HG03039 (cell line): ENCODE data around the gene TIMP4.

Experiments
- ATAC-seq: cut with Tn5 transposase; IDR thresholded peaks from one replicate; pipeline ENCODE4 v1.9.1; 2021; ENCODE audit warnings: mild to moderate bottlenecking, moderate library complexity; ENCODE audit not compliant: unreplicated experiment

Gene TIMP4

GRCh38 chr3:12148183-12148940, 10.3 kb downstream of the TIMP4 start:
- ATAC-seq: no peak

DNA sequence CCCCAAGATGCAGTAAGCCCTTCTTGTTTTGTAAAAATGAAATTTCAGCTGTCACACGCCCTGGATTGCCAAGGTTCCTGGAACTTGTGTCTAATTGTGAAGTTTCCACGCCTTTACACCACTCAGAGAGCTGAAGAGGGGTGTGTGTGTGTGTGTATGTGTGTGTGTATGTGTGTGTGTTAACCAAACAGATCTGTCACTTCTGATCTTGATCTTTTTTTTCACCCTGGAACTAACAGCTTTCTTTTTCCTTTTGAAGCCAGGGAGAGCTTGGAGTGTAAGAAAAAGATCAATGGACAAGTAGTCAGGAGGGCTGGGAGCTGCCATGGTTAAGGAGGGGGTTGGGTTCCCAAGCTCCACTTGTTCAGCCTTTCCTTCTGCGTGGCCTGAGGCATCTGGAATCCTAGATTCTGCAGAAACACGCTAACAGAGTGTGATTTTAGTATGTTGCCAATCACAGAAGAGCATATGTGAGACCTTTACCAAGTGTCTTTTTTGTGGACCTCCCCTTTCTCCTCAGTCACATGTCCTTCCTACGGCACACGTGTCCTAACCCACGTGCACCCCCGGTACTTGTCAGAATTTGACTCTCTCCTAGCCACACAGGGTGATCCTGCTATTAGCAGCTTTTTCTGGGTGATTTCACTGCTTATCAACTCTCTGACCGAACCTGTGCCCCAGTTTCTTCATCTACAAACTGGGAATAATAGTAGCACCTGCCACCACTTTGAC, 11.5 kb downstream of the TIMP4 start:
- no peak for ATAC-seq

GRCh38 chr3:12143949-12144504, 14.7 kb downstream of the TIMP4 start:
- ATAC-seq: no peak

- no peak for ATAC-seq
These were observed 16.2 kb downstream of the TIMP4 start for GRCh38 chr3:12142476-12142875.

DNA sequence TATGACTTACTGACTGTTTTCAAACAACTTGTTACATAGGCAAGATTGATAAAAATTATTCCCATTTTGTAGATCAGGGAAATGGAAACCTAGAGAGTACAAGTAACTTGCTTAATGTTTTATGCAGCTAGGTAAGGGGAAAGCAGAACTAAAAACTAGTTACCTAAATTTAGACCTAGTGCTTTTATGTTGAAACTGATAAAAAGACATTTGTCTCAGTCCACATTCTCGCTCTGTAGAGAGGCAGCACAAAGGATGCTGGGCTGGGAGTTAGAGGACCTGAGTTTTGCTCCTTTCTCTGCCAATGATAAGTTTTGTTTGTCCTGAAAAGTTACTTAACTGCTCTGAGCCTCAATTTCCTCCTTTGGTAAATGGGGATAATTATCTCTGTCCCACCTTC, 17.4 kb downstream of the TIMP4 start:
- ATAC-seq: no peak

DNA sequence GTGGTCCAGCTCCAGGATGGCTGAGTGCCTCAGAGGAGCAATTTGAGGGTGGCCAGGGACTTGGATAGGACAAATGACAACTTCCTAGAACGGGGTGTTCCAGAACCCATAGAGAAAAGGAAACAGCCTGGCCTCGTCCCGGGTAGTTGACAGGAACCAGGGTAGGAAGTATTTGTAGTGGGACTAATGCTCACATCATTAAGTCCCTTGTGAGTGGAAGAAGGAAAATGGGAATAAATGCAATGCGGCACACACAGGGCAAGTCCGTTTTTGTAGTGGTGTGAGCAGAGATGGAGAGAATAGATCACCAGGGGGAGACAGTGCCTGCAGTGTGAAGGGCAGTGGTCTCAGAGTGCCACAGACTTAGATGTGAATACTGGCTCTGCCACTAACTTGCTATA, 19.6 kb downstream of the TIMP4 start:
- ATAC-seq: no peak

- no peak for ATAC-seq
These were observed 20.7 kb downstream of the TIMP4 start for GRCh38 chr3:12138044-12138443.

DNA sequence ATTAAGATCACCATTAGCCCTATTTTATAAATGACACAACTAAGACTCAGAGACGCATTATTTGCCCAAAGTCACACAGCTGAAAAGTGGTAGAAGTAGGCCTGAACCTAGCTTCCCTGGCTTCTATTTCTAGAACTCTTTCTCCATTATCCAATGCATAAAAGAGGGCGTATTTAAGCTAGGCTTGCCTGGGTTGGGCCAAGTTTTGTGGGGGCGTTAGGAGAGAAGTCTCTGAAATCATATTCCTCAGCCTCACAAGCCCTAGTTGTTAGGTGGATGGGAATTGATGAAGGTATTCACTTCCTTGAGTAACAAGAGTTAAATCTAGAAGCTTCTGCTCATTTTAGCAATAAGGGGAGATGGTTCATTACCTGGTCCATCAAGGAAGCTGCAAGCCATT, 22.3 kb downstream of the TIMP4 start:
- no peak for ATAC-seq

DNA sequence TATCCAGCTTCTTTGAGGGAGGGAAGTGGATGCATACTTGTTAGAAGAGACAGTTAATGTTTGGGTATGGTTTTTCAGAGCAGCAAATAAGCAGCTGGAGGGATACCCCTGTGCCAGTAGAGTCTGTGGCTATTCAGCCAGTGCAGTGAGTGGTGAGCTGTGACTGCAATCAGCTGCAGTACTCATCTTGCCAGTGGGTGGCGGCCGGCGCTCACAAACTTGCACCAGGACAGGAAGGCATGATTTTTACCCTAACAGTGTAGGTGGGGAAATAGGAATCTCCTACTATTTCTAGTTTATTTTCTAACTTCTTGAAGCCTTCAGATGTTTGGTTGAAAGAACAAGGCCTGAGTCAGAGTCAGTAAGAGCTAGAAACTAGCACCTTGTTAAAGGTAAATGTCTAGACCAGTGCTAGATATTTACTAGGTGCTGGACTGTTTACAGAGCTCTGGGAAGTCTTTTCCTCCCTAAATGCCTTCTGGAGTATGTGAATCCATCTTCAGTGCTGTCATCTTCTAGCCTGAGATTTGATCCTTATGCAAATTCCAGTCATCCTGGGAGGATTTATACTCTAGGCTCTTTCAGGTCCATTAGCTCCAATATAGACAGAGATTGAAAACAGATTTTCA, 23.6 kb downstream of the TIMP4 start:
- ATAC-seq: peak; percentile 71

GRCh38 chr3:12132881-12133280, 25.8 kb downstream of the TIMP4 start:
- no peak for ATAC-seq

- ATAC-seq: no peak
These were observed 27.2 kb downstream of the TIMP4 start for GRCh38 chr3:12131351-12132090.

DNA sequence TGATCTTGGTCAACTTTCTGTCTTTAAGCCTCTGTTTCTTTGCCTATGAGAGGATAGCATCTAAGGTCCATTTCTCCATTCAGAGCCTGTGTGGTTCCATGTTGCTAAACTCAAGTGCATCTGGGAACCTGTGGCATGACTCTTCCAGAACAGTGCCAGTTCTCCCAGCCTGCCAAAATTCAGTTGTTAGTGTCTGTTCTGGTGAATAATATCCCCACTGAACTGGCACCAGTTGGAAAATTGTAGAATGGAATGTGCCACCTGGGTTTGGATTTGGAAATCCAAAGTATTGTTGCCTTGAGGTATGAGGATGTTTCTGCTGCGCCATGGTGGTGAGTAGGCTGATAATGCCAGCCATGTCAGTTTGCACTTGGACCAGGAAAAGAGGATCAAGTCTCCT, 31.3 kb downstream of the TIMP4 start:
- no peak for ATAC-seq

DNA sequence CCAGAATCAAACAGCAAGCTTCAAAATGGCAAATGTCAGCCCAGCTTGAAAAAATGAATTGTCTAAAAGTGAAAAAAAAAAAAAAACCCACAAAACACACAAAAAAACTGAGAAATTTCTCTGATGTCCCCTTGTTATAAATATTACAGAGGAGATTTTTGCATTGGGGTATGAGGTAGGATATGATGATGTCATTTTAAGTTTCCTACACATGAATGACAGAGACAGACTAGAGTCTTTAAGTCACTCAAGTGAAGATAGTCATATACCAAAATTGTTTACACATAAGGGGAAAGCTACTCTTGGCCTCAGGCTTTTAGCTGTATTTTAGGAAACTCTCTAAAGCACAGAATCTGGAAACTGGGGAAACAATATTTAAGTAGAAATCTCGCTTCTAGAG, 32.9 kb downstream of the TIMP4 start:
- ATAC-seq: no peak

DNA sequence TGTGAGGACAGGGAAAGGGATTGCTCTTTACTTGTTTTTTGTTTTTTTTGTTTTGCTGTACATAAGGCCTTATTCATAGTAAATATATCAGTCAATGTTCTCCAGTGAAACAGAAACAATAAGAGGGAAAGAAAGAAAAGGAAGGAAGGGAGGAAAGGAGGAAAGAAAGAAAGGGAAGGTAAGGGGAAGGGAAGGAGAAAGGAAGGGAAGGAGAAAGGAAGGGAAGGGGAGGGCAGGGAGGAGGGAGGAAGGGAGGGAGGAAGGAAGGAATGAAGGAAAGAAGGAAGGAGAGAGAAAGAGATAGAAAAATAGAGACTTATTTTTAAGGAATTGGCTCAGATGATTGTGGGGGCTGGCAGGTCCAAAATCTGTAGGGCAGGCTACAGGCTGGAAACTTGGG, 37.2 kb downstream of the TIMP4 start:
- ATAC-seq: no peak

- ATAC-seq: no peak
These were observed 38.2 kb downstream of the TIMP4 start for GRCh38 chr3:12120374-12121140.

DNA sequence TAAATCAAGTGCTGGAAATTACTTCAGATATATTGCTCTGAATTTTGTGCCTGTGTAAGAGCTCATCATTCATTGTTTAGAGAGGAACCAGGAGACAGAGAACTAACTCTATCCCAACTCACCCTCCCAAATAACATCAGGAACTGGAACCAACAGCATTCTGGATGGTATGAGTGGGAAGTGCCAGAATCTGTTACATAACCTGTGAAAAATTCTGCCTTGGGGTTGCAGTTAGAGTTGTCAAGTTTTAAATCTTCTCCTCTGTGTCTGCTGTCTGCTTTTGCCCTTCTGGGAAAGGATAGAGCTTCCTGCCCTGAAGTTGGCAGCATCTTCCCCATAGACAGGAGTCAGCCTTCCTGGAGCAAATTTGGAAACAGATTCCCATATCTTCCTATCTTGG, 41.2 kb downstream of the TIMP4 start:
- ATAC-seq: no peak

GRCh38 chr3:12116870-12117269, 41.8 kb downstream of the TIMP4 start:
- ATAC-seq: no peak

- ATAC-seq: no peak
These were observed 42.9 kb downstream of the TIMP4 start for GRCh38 chr3:12115849-12116248.

- no peak for ATAC-seq
These were observed 43.6 kb downstream of the TIMP4 start for GRCh38 chr3:12115104-12115503.

GRCh38 chr3:12114251-12114650, 44.5 kb downstream of the TIMP4 start:
- no peak for ATAC-seq
